Subcutaneous abdominal adipose tissue (tissue), 5 donors: ENCODE measurements around the gene MYO5C.

Experiments used
- H3K27ac ChIP-seq: one replicate; pipeline ENCODE4 v1.7.0; 2013; ENCODE audit warnings: low read depth, mild to moderate bottlenecking, inconsistent platforms, low read length, moderate library complexity
- H3K27me3 ChIP-seq, 5 donors: one replicate each; pipeline ENCODE4 v1.7.0; 2013; ENCODE audit warnings: low read length in 5 of 5, inconsistent platforms in 1 of 5; ENCODE audit not compliant: control insufficient read depth in 5 of 5, insufficient read depth in 4 of 5
- H3K36me3 ChIP-seq, 5 donors: one replicate each; pipeline ENCODE4 v1.7.0; 2013; ENCODE audit warnings: low read length in 5 of 5; ENCODE audit not compliant: control insufficient read depth in 5 of 5, insufficient read depth in 5 of 5
- H3K4me1 ChIP-seq, 5 donors: one replicate each; pipeline ENCODE4 v1.7.0; 2013; ENCODE audit warnings: low read length in 5 of 5, mild to moderate bottlenecking in 3 of 5, moderate library complexity in 1 of 5; ENCODE audit not compliant: control insufficient read depth in 5 of 5, insufficient read depth in 5 of 5
- H3K4me3 ChIP-seq, 5 donors: one replicate each; pipeline ENCODE4 v1.7.0; 2013; ENCODE audit warnings: low read length in 5 of 5, low read depth in 1 of 5
- H3K9ac ChIP-seq, 5 donors: one replicate each; pipeline ENCODE4 v1.7.0; 2013; ENCODE audit warnings: low read length in 5 of 5, mild to moderate bottlenecking in 4 of 5, moderate library complexity in 3 of 5
- H3K9me3 ChIP-seq, 5 donors: one replicate each; pipeline ENCODE4 v1.7.0; 2013; ENCODE audit warnings: low read length in 5 of 5; ENCODE audit not compliant: control insufficient read depth in 5 of 5
- donor health status: healthy.
- donor health status: healthy.
- donor health status: healthy.
- donor health status: healthy.
- donor health status: healthy.

MYO5C gene

GRCh38 chr15:52158084-52158765, 137.4 kb downstream of the MYO5C start:
- Histone ChIP-seq H3K9ac (no peak overlapping the region), H3K9me3 (no peaks in the 10 kb centered on the region), H3K27me3 (no peaks in the 10 kb centered on the region), H3K36me3 (peaks cover 0 to 9% (median 3%) of the 10 kb centered on the region in 5 donors), H3K4me3 (no peak overlapping the region), H3K4me1 (no peaks in the 10 kb centered on the region), H3K27ac (no peak overlapping the region)

- Histone ChIP-seq H3K9me3 (no peaks in the 10 kb centered on the region), H3K9ac (no peak overlapping the region), H3K36me3 (peaks cover 0 to 12% (median 6%) of the 10 kb centered on the region in 5 donors), H3K4me1 (no peaks in the 10 kb centered on the region), H3K27me3 (no peaks in the 10 kb centered on the region), H3K4me3 (no peak overlapping the region), H3K27ac (no peak overlapping the region)
Observed at GRCh38 chr15:52155878-52156277, 139.7 kb downstream of the MYO5C start.

GRCh38 chr15:52154896-52155865, 140.4 kb downstream of the MYO5C start:
- H3K9me3 ChIP-seq: no peaks in the 10 kb centered on the region
- H3K27me3 ChIP-seq: no peaks in the 10 kb centered on the region
- H3K36me3 ChIP-seq: peaks cover 0 to 15% (median 6%) of the 10 kb centered on the region in 5 donors
- no peaks in the 10 kb centered on the region for H3K4me1 ChIP-seq
- no peak overlapping the region for H3K27ac ChIP-seq
- no peak overlapping the region for H3K4me3 ChIP-seq
- H3K9ac ChIP-seq: no peak overlapping the region

- Histone ChIP-seq H3K36me3 (peaks cover 0 to 23% (median 14%) of the 10 kb centered on the region in 5 donors), H3K27me3 (no peaks in the 10 kb centered on the region), H3K9me3 (no peaks in the 10 kb centered on the region), H3K27ac (no peak overlapping the region), H3K4me3 (no peak overlapping the region), H3K9ac (no peak overlapping the region), H3K4me1 (no peaks in the 10 kb centered on the region)
Observed at GRCh38 chr15:52153900-52154895, 141.4 kb downstream of the MYO5C start.

- Histone ChIP-seq H3K27ac (no peak overlapping the region), H3K9ac (no peak overlapping the region), H3K4me1 (no peaks in the 10 kb centered on the region), H3K9me3 (no peaks in the 10 kb centered on the region), H3K4me3 (no peak overlapping the region), H3K27me3 (no peaks in the 10 kb centered on the region), H3K36me3 (peaks cover 0 to 31% (median 19%) of the 10 kb centered on the region in 5 donors)
Observed at GRCh38 chr15:52151353-52151752, 144.3 kb downstream of the MYO5C start.

GRCh38 chr15:52150871-52151270, 144.7 kb downstream of the MYO5C start:
- Histone ChIP-seq H3K9me3 (no peaks in the 10 kb centered on the region), H3K4me3 (no peak overlapping the region), H3K4me1 (no peaks in the 10 kb centered on the region), H3K27ac (no peak overlapping the region), H3K27me3 (no peaks in the 10 kb centered on the region), H3K9ac (no peak overlapping the region), H3K36me3 (peaks cover 0 to 31% (median 19%) of the 10 kb centered on the region in 5 donors)

- Histone ChIP-seq H3K27ac (no peak overlapping the region), H3K9ac (no peak overlapping the region), H3K36me3 (peaks cover 0 to 31% (median 19%) of the 10 kb centered on the region in 5 donors), H3K4me1 (no peaks in the 10 kb centered on the region), H3K27me3 (no peaks in the 10 kb centered on the region), H3K4me3 (no peak overlapping the region), H3K9me3 (no peaks in the 10 kb centered on the region)
Observed at GRCh38 chr15:52150043-52150825, 145.4 kb downstream of the MYO5C start.

- peaks cover 0 to 31% (median 19%) of the 10 kb centered on the region in 5 donors for H3K36me3 ChIP-seq
Observed at GRCh38 chr15:52148403-52148802, 147.2 kb downstream of the MYO5C start.

GRCh38 chr15:52146776-52147175, 148.8 kb downstream of the MYO5C start:
- H3K9ac ChIP-seq: no peak overlapping the region
- H3K4me3 ChIP-seq: no peak overlapping the region
- H3K36me3 ChIP-seq: peaks cover 0 to 27% (median 19%) of the 10 kb centered on the region in 5 donors
- H3K4me1 ChIP-seq: peaks cover 0 to 4% (median 0%) of the 10 kb centered on the region in 5 donors
- no peaks in the 10 kb centered on the region for H3K9me3 ChIP-seq
- H3K27me3 ChIP-seq: no peaks in the 10 kb centered on the region
- no peak overlapping the region for H3K27ac ChIP-seq

More at GRCh38 chr15:52148403-52148802, 147.2 kb downstream of the MYO5C start:
- Histone ChIP-seq H3K4me3 (no peak overlapping the region), H3K9me3 (no peaks in the 10 kb centered on the region), H3K27ac (no peak overlapping the region), H3K27me3 (no peaks in the 10 kb centered on the region), H3K4me1 (peaks cover 0 to 4% (median 0%) of the 10 kb centered on the region in 5 donors), H3K9ac (no peak overlapping the region)
